Transverse colon (tissue), 4 donors: ENCODE data around the gene MBTPS2. TPM values are rescaled to one million over a fixed set of nuclear protein-coding genes. Genes with fewer than 3 reads are reported as not detected.
"Not testable (repeated sequence)": the region's sequence is repeated elsewhere in the genome, so short reads cannot be mapped to it uniquely, and the experiment has no call there.

Experiments used
- DNase-seq: peaks from one replicate; pipeline ENCODE4 v3.0.0-alpha.2; 2019
- H3K27ac ChIP-seq, 4 donors: fragments of 200-600 bp; sonication (generic); 2 replicates each; pipeline ENCODE4 v1.5.1; 2016 to 2018; ENCODE audit warnings: inconsistent platforms in 4 of 4
- H3K27me3 ChIP-seq: fragments of 200-600 bp; sonication (generic); 2 replicates; pipeline ENCODE4 v1.5.1; 2017; ENCODE audit warnings: inconsistent platforms
- H3K36me3 ChIP-seq, 4 donors: fragments of 200-600 bp; sonication (generic); 2 replicates each; pipeline ENCODE4 v1.5.1; 2017 to 2019; ENCODE audit warnings: inconsistent platforms in 4 of 4
- H3K4me1 ChIP-seq, 4 donors: fragments of 200-600 bp; sonication (generic); 2 replicates each; pipeline ENCODE4 v1.5.1; 2017 to 2020; ENCODE audit warnings: inconsistent platforms in 4 of 4
- H3K4me3 ChIP-seq, 4 donors: fragments of 200-600 bp; sonication (generic); 1 replicate in 1 of 4; 2 replicates in 3 of 4; pipeline versions ENCODE4 v1.5.1 to v1.6.1; 2017 to 2019; ENCODE audit warnings: inconsistent platforms in 4 of 4
- H3K9me3 ChIP-seq, 2 donors: fragments of 200-600 bp; sonication (generic); 2 replicates each; pipeline ENCODE4 v1.5.1; 2017 to 2019; ENCODE audit warnings: inconsistent platforms in 2 of 2
- CTCF ChIP-seq, 5 experiments: fragments of 200-600 bp in 3 of 5; fragments of 450-650 bp in 2 of 5; sonication (generic) in 3 of 5; IDR thresholded peaks; 1 replicate in 2 of 5; 2 replicates in 3 of 5; pipeline ENCODE4 v1.5.1; 2016 to 2017; ENCODE audit warnings: antibody characterized with exemption in 5 of 5, inconsistent platforms in 3 of 5, mild to moderate bottlenecking in 2 of 5, moderate library complexity in 1 of 5
- EP300 ChIP-seq: sonication (generic); formaldehyde crosslinking; IDR thresholded peaks from one replicate; pipeline ENCODE4 v1.6.1; 2017; ENCODE audit warnings: antibody characterized with exemption, low read depth
- POLR2A ChIP-seq: fragments of 450-650 bp; IDR thresholded peaks from one replicate; pipeline ENCODE4 v1.6.1; 2016; ENCODE audit warnings: antibody characterized with exemption, mild to moderate bottlenecking, moderate library complexity
- POLR2AphosphoS5 ChIP-seq, 3 donors: sonication (generic); formaldehyde crosslinking; IDR thresholded peaks; one replicate each; pipeline ENCODE4 v1.6.1; 2016; ENCODE audit warnings: antibody characterized with exemption in 3 of 3
- WGBS, 2 donors: methylation state at CpG; one replicate each; pipeline ENCODE4 v1.1.5; 2018; ENCODE audit warnings: low coverage in 1 of 2; 5-methylcytosine and 5-hydroxymethylcytosine counted together
- in situ Hi-C, 4 donors: fragments of 200-750 bp; cut with MboI; loops; one replicate each; pipeline versions ENCODE4 v1.15.0 to v1.15.1; 2017; ENCODE audit warnings: low sequenced_read_pairs in 3 of 4, low pct_ligation_motif_present in 1 of 4, low pct_unique_long_range_greater_than_20kb in 1 of 4
- intact Hi-C: fragments of 100-400 bp; cut with DNase I; formaldehyde crosslinking; loops from one replicate; pipeline ENCODE4 v1.15.1; 2023; ENCODE audit warnings: low total_unique reads
- total RNA-seq, 4 donors: library from RNA; depleted of rRNA; stranded (reverse); fragments of >200 nt; gene quantifications; one replicate each; pipeline ENCODE4 v1.1.0, GENCODE V29; 2016

Gene MBTPS2
- total RNA-seq, 4 donors from 2014 or later: 1.8 to 7.8 (median 4.7) TPM

GRCh38 chrX:21873063-21873775 is 33.8 kb downstream of the MBTPS2 start:
- Histone ChIP-seq H3K4me1 (no peaks in the 10 kb centered on the region), H3K4me3 (no peak overlapping the region), H3K27ac (no peak overlapping the region), H3K9me3 (no peaks in the 10 kb centered on the region), H3K36me3 (no peaks in the 10 kb centered on the region), H3K27me3 (no peaks in the 10 kb centered on the region)
- TF ChIP-seq CTCF (IDR thresholded peaks at IDR 0.05) (no peak), POLR2AphosphoS5 (IDR thresholded peaks at IDR 0.05) (no peak), POLR2A (no peak), EP300 (no peak)
- 63% methylated on average over 4 of the region's 4 CpGs; no CpG with 5 or more reads in 1 of the 2 donors for WGBS, 2 donors
- no peak for DNase-seq
- intact Hi-C loops (loop anchor here (5.0 kb wide), 1 partner anchor 1411 kb away; no protein-coding TSS in a partner anchor), in situ Hi-C loops (no loop called here)

- 59% methylated on average over 3 of the region's 3 CpGs; no CpG with 5 or more reads in 1 of the 2 donors for WGBS, 2 donors
- H3K36me3 ChIP-seq, H3K9me3 ChIP-seq, H3K27ac ChIP-seq, DNase-seq, H3K4me3 ChIP-seq, H3K4me1 ChIP-seq, in situ Hi-C loops, H3K27me3 ChIP-seq: not testable (repeated sequence)
- intact Hi-C loops: loop anchor here (5.0 kb wide), 1 partner anchor 1412 kb away; no protein-coding TSS in a partner anchor
These were observed 34.8 kb downstream of the MBTPS2 start for GRCh38 chrX:21874182-21874581.

GRCh38 chrX:21875013-21875412 is 35.6 kb downstream of the MBTPS2 start:
- 50% methylated on average over 1 of the region's 1 CpG; no CpG with 5 or more reads in 1 of the 2 donors for WGBS, 2 donors
- no peak overlapping the region for H3K4me3 ChIP-seq
- TF ChIP-seq POLR2AphosphoS5 (IDR thresholded peaks at IDR 0.05) (no peak), EP300 (no peak), POLR2A (no peak), CTCF (IDR thresholded peaks at IDR 0.05) (no peak)
- in situ Hi-C loops (no loop called here), intact Hi-C loops (no loop called here)
- DNase-seq: no peak
- no peaks in the 10 kb centered on the region for H3K27me3 ChIP-seq
- no peak overlapping the region for H3K27ac ChIP-seq
- H3K4me1 ChIP-seq: no peaks in the 10 kb centered on the region
- H3K36me3 ChIP-seq: no peaks in the 10 kb centered on the region
- H3K9me3 ChIP-seq: no peaks in the 10 kb centered on the region

GRCh38 chrX:21881881-21882574 is 42.6 kb downstream of the MBTPS2 start:
- no peak for TF ChIP-seq POLR2AphosphoS5 (IDR thresholded peaks at IDR 0.05)
- no peak for TF ChIP-seq CTCF (IDR thresholded peaks at IDR 0.05)
- TF ChIP-seq POLR2A: no peak
- no peak for TF ChIP-seq EP300
- in situ Hi-C loops (no loop called here), intact Hi-C loops (no loop called here)
- no peaks in the 10 kb centered on the region for H3K27me3 ChIP-seq
- H3K27ac ChIP-seq: no peak overlapping the region
- H3K9me3 ChIP-seq: no peaks in the 10 kb centered on the region
- H3K36me3 ChIP-seq: no peaks in the 10 kb centered on the region
- 83 to 86% methylated on average over 1 to 3 of the region's 3 CpGs for WGBS, 2 donors
- H3K4me3 ChIP-seq: no peak overlapping the region
- H3K4me1 ChIP-seq: no peaks in the 10 kb centered on the region
- DNase-seq: no peak
